ENCODE measurements around the gene MYL3. TPM values are rescaled to one million over a fixed set of nuclear protein-coding genes. Genes with fewer than 3 reads are reported as not detected.
"Not testable (repeated sequence)": the region's sequence is repeated elsewhere in the genome, so short reads cannot be mapped to it uniquely, and the experiment has no call there.

The MYL3 gene
- total RNA-seq, 1 donor: 1.7 TPM

DNA sequence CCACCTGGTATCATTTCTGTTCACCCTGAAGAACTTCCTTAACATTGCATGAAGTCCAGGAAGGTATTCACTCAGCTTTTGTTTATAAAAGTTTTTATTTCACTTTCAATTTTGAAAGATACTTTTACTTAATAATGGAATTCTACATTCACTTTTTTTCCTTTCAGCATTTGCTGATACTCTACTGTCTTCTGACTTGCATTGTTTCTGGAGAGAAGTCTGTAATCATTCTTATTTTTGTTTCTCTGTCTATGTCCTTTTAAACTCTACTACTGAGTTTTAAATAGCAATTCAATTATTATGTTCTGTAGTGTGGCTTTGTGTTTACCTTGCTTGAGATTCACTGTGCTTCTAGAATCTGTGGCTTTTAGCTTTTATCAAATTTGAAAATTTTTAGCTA is 42.4 kb downstream of the MYL3 start:
- no peak for DNase-seq (ENCODE audit: low read depth)
- TF ChIP-seq, protein P1, sequence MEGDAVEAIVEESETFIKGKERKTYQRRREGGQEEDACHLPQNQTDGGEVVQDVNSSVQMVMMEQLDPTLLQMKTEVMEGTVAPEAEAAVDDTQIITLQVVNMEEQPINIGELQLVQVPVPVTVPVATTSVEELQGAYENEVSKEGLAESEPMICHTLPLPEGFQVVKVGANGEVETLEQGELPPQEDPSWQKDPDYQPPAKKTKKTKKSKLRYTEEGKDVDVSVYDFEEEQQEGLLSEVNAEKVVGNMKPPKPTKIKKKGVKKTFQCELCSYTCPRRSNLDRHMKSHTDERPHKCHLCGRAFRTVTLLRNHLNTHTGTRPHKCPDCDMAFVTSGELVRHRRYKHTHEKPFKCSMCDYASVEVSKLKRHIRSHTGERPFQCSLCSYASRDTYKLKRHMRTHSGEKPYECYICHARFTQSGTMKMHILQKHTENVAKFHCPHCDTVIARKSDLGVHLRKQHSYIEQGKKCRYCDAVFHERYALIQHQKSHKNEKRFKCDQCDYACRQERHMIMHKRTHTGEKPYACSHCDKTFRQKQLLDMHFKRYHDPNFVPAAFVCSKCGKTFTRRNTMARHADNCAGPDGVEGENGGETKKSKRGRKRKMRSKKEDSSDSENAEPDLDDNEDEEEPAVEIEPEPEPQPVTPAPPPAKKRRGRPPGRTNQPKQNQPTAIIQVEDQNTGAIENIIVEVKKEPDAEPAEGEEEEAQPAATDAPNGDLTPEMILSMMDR (IDR thresholded peaks at IDR 0.05; ENCODE audit: insufficient read depth, low read depth, low read length): no peak

DNA sequence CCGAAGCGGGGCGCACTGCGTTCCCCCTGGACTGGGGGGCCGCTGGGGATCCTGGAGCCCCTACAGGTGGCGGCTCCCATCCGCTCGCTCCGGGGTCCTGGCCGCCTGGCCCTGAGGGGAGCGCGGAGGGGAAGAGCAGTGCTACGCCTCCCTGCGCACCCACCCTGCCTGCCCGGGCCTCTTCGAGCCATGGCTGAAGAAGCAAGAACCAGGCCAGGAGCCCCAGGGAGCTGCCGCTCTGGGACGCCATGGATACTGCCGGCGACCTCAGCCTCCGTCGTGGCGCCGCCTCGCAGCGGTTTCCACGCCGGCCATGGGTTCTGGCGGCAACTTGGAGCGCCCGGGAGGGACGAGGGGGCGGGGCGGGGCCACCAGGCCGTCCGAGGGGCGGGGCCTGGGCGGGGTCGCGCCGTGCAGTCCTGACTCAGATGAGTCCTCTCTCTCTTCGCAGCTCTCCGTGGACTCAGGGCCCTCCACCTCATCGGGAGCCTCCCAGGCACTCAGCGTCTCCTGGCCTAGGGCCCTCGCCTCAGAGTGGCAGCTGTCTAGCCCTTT is 50.9 kb downstream of the MYL3 start:
- TF ChIP-seq, protein P1 (IDR thresholded peaks at IDR 0.05; ENCODE audit: insufficient read depth, low read depth, low read length): no peak
- DNase-seq (ENCODE audit: low read depth): peak; percentile 35
- H3K4me3 ChIP-seq (ENCODE audit: low read depth, low read length): peak overlapping the region; percentile 30

More for the DNA sequence above, 42.4 kb downstream of the MYL3 start:
- H3K4me3 ChIP-seq (ENCODE audit: low read depth, low read length): no peak overlapping the region

DNA sequence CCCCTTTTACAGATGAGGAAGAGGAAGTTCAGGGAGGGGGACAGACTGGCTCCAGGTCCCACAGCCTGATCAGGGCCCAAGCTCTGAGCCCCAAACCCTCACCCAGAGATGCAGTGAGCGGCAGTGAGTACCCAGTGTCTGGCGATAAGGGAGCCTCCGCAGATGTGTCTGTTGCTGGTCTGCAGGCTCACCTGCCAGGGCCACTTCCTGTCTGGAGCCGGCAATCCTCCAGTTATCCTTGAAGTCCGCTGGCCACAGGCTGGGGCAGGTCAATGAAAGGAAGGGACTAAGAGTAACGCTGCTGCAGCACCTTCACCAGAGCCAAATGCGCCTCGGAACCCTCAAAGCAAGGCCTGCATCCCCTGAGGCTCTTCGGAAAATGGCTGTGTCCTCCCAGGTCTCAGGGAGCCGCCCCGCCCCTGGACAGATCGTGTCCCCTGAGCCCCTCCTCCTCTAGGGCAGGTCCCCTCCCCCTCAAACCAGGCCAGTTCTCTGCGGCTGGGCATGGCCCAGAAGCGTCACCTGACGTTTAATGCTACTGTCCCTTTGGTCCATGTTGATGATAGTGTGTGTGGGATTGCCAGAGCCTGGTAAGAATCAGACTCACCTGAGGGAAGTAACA is 51.5 kb downstream of the MYL3 start:
- no peak overlapping the region for H3K4me3 ChIP-seq (ENCODE audit: low read depth, low read length)
- no peak for DNase-seq (ENCODE audit: low read depth)

DNA sequence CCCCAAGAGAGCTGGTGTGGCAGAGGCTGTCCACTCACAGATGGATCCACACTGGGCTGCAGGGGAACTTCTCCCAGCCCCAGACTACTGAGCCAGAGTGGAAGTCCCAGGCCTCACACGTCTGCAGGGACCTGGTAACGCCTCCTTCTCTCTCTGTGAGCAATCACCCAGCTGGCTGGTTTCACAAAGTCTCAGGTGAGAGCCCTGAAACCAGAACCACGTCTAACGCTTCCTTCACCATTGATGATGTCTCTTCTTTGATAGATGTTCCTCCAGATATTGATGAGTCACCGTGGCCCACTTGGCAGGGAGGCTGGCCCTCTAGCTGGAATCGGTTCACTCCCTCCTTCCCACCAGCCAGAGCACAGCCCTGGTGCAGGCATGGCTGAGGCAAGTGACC is 54.5 kb downstream of the MYL3 start:
- DNase-seq (ENCODE audit: low read depth); H3K4me3 ChIP-seq (ENCODE audit: low read depth, low read length): not testable (repeated sequence)

More for the DNA sequence above, 51.5 kb downstream of the MYL3 start:
- TF ChIP-seq, protein P1 (IDR thresholded peaks at IDR 0.05; ENCODE audit: insufficient read depth, low read depth, low read length): no peak

Other genes with a start within 250 kb of the MYL3 start
- 2.6 and 6.0 TPM in 2 replicates for gene ALS2CL, start 169.8 kb downstream of the MYL3 start, total RNA-seq
- gene TMIE, start 162.1 kb downstream of the MYL3 start, total RNA-seq: under 0.01 TPM in 1 of 2 replicates, not detected in the other
- not detected in 2 replicates for gene PRSS50, start 145.6 kb downstream of the MYL3 start, total RNA-seq
- gene PTH1R, start 14.3 kb upstream of the MYL3 start, total RNA-seq: 2.3 and 2.6 TPM in 2 replicates
- 18.6 and 25.4 TPM in 2 replicates for gene CCDC12, start 113.3 kb upstream of the MYL3 start, total RNA-seq
- gene NBEAL2, start 116.2 kb upstream of the MYL3 start, total RNA-seq: 3.5 and 5.5 TPM in 2 replicates

Measured in fibroblast of villous mesenchyme (primary cell).